NCI-H1048 (cell line): ENCODE data around the gene RRAGB.
"Not testable (repeated sequence)": the region's sequence is repeated elsewhere in the genome, so short reads cannot be mapped to it uniquely, and the experiment has no call there.

Source experiments
- DNase-seq: peaks from one replicate; lab custom pipeline; 2025; lab: John Stamatoyannopoulos, UW

Gene RRAGB, protein sequence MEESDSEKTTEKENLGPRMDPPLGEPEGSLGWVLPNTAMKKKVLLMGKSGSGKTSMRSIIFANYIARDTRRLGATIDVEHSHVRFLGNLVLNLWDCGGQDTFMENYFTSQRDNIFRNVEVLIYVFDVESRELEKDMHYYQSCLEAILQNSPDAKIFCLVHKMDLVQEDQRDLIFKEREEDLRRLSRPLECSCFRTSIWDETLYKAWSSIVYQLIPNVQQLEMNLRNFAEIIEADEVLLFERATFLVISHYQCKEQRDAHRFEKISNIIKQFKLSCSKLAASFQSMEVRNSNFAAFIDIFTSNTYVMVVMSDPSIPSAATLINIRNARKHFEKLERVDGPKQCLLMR

DNA sequence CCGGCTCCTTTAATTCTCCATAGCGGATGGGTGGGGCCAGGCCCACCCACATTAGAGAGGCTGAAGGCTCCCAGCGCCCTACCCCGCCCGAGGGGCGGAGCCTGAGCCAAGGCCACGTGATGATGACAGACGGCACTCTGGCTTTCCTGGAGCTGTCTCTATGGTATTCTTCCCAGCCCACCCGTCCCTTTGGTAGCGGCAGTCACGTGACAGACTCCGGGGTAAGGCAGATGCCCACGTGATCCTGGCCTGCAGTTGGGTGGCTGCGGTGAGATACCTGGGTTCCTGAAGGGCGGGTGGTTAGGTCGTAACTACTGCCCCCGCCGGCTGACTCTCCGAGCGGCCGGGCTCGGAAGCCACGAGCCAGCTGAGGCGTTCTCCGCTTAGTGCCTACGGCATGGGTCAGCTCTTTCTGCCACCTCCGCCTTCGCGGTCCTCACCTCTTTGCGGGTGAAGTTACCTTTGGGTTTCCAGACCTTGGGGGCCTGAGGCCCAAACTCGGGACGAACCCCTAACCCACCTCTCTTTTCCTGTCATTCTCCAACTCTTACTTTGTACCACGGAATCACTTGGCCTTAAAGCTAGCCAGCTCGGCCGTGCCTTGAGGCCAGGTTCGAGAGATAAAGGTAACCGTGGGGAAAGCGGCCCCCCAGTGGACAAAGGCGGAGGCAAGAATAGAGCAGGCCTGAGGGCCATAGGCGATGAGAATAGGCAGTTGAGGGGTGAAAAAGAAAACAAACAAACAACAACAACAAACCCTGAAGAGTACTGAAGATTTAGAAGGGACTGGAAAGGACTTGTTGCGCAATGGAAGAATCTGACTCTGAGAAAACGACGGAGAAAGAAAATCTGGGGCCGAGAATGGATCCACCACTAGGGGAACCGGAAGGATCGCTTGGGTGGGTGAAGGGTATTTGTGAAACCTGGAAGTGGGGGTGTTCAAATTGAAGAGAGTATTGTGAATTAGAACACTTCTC, at the start of gene RRAGB:
TSS of gene RRAGB (plus strand) at position 229 of the 977 bp plus-strand sequence. CDS start at position 808, 579 bp downstream.
- DNase-seq = peak; percentile 74

DNA sequence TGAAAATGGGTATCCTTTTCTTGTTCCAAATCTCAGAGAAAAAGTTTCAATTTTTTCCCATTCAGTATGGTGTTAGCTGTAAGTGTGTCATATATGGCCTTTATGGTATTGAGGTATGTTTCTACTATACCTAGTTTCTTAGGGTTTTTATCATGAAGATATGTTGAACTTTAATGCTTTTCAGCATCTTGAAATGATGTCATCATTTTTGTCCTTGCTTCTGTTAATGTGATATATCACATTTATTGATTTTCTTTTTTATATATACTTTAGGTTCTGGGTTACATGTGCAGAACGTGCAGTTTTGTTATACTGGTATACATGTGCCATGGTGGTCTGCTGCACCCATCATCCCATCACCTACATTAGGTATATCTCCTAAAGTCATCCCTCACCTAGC, 49.5 kb upstream of the RRAGB start:
- DNase-seq = no peak

DNA sequence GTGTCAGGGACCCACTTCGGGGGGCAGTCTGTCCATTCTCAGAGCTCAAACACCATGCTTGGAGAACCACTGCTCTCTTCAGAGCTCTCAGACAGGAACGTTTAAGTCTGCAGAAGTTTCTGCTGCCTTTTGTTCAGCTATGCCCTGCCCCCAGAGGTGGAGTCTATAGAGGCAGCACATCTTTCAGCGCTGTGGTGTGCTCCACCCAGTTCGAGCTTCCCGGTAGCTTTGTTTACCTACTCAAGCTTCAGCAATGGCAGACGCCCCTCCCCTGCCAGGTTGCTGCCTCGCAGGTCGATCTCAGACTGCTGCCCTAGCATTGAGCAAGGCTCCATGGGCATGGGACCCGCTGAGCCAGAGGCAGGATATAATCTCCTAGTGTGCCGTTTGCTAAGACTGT, 29.0 kb upstream of the RRAGB start:
- not testable (repeated sequence) for DNase-seq

DNA sequence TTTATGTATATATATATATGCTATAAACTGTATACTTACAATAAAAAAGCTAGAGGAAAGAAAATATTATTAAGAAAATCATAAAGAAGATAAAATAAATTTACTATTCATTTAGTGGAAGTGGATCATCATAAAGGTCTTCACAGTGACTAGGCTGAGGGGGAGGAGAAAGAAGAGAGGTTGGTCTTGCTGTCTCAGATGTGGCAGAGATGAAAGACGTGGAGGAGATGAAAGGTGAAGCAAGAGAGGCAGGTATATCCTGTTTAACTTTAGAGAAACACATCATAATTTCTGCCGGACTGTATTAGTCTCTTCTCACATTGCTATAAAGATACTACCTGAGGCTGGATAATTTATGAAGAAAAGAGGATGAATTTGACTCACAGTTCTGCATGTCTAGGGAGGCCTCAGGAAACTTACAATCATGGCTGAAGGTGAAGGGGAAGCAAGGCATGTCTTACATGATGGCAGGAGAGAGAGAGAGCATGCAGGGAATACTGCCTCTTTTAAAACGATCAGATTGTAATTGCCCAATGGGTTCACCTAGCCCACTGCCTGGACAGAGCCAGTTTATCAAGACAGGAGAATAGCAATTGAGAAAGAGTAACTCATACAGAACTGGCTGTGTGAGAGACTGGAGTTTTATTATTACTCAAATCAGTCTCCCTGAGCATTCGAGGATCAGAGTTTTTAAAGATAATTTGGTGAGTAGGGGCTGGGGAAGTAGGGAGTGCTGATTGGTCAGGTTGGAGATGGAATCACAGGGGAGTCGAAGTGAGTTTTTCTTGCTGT, 22.1 kb upstream of the RRAGB start:
- DNase-seq = no peak

DNA sequence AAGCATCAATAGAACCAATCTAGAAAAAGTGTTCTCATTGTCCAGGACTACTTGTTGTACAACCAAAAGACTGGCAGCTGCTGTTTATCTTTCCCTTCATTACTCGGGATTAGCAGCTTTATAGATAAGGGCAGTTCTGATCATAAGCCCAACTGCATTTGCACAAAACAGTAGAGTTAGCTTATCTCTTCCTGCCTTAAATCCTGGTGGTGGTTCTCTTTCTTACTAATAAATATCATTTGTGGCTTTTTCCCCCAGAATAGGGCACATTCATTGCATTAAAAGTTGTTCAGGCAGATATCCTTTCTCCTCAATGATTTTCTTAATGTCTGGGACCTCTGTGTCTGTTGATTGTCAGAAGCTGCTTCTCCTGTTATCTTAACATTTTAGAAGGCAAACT, 20.2 kb upstream of the RRAGB start:
- DNase-seq = no peak

DNA sequence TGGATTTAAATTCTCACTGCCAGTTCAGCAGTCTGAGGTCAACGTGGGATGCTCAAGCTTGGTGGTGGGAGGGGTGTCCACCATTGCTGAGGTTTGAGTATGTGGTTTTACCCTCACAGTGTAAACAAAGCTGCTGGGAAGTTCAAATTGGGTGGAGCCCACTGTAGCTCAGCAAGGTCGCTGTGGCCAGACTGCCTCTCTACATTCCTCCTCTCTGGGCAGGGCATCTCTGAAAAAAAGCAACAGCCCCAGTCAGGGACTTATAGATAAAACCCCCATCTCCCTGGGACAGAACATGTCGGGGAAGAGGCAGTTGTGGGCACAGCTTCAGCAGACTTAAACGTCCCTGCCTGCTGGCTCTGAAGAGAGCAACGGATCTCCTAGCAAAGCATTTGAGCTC, 14.9 kb upstream of the RRAGB start:
- no peak for DNase-seq

DNA sequence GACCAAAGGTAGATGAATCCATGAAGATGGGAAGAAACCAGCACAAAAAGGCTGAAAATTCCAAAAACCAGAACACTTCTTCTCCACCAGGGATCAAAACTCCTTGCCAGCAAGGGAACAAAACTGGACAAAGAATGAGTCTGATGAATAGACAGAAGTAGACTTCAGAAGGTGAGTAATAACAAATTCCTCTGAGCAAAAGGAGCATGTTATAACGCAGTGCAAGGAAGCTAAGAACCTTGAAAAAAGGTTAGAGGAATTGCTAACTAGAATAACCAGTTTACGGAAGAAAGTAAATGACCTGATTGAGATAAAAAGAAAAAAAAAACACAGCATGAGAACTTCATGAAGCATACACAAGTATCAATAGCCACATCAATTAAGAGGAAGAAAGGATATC, 14.1 kb upstream of the RRAGB start:
- DNase-seq = not testable (repeated sequence)

DNA sequence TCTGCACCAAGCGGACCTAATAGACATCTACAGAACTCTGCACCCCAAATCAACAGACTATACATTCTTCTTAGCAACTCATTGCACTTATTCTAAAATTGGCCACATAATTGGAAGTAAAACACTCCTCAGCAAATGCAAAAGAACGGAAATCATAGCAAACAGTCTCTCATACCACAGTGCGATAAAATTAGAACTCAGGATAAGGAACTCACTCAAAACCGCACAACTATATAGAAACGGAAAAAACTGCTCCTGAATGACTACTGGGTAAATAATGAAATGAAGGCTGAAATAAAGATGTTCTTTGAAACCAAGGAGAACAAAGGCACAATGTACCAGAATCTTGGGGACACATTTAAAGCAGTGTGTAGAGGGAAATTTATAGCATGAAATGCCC, 12.5 kb upstream of the RRAGB start:
- not testable (repeated sequence) for DNase-seq

DNA sequence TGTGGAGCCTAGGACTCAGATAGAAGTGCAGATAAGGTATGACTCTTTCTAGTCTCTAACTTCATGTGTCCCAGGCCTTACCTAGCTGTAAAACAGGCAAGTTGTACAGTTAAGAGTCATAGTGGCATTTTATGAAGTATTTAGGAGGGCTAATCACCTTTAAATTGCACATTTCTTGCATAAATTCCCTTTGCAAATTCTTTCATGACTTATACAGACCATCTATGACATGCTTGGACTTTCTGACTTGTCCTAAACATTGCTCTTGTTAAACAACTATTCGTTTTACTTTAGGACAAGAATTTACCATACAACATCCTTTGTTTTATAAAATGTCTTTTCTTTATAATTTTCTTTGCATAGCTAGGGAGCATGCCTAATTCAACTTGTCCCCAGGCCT, 7.8 kb upstream of the RRAGB start:
- DNase-seq = no peak

DNA sequence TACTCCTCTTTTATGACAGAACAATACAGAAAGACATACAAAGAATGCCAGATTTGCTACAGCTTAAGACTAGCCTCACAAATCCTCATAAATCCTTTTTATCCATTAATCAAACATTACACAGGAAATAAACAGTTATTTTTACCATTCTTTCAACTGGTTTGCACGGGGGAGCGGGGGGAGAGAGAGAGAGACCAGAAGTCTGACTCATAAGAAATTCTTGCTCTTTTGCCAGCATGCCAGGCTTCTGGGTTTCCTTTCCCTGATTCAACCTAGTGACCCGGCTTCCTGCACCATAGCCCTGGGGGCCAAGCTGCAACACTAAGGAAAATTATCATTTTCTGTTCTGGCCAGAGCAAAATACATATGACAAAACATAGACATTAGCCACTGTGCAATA, 6.8 kb upstream of the RRAGB start:
- no peak for DNase-seq

DNA sequence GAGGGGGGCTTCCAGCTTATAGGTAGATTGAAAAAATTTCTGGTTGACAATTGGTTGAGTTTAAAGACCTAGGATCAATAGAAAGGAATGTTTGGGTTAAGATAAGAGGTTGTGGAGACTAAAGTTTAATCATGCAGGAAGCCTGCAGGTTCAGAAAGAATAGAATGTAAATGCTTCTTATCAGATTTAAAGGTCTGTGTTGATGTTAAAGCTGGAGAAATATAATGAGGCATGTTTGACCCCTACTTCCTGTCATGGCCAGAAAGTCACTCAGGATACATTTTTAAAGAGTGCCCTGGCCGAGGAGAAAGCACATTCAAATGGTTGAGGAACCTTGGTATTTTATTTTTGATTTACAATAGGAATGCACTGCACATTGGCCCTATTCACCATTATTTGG, 3.9 kb upstream of the RRAGB start:
- DNase-seq = no peak

DNA sequence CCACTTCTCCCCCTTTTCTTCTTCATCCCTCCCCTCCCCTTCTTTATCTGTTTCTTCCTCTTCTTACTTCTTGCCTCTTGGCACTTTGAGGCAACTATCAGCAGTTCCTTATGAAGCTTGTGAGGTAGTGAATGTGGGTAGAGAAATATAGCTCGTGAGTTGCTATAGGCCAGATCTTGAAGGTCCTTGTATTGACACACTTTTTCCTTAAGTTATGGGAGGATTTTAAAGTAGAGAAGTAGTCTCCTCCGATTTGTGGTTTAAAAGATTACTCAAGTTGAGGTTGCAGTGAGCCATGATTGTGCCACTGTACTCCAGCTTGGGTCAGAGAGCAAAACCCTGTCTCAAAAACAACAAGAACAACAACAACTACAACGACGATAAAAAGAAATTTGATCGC, 3.4 kb upstream of the RRAGB start:
- no peak for DNase-seq

DNA sequence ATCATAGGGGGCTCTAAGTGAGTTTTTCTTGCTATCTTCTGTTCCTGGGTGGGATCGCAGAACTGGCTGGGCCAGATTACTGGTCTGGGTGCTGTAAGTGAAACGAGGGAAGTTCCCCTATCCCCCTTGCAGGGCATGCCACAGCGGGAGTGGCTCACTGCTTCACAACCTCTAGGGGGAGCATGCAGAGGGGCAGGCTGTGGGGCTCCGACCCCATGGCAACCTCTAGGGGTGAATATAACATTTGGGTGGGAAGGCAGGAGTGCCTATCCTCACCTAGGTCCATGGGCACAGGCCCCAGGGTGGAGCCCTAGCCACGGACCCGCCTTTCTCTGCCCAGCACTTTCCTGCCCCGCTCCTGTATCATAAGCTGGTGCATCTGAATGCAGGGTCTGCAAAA, 1.7 kb upstream of the RRAGB start:
- no peak for DNase-seq

DNA sequence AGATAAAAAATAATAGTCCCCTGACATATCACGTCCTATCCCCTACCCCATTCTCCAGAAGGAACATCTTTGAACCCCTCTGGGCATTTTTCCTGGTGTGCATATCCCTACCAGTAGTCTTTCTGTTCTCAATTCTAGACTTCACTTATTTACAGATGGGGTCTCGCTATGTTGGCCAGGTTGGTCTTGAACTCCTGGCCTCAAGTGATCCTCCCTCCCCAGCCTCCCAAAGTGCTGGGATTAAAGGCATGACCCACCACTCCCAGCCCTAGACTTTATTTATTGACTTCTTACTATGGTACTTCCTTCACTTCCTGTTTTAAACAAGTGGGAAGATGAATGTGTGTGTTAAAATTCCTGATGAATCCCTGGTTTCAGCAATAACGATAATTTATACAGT, 612 bp upstream of the RRAGB start:
- DNase-seq = no peak

DNA sequence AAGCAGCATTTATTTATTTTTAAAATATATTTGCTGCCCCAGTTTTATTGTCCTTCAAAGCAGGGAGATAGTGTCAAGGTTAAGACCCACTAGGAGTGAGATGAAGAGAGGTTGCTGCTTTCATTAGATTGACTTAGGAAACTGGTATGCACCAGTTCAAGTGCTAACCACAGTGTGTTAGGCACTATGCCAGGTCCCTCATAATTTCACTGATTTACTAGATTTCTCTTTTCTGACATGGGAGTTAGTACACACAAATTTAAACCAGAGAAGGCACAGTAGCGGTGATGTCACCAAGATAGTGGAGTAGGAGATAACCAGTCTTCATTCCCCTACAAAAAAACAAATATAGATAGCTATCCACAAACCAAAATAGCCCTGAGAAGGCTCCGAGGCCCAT, 14.3 kb downstream of the RRAGB start:
- no peak for DNase-seq

DNA sequence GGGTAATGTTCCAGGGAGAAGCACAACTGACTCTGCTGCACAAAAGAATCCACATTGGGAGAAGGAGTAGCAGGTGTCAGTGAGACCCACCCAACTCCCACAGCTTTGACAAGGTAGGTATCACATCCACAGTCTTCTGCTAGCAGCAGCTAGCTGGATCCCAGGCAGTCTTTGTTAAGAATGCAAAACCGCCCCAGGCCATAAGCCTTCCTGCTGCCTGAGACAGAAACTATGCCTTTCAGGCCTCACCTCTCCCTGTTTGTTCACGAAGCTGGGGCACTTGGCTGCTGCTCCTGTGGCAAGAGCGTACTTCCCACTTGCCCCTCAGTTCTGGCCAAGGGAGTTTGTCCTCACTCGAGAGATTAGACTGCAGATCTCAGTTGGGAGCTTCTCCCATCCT, 21.4 kb downstream of the RRAGB start:
- DNase-seq = no peak

DNA sequence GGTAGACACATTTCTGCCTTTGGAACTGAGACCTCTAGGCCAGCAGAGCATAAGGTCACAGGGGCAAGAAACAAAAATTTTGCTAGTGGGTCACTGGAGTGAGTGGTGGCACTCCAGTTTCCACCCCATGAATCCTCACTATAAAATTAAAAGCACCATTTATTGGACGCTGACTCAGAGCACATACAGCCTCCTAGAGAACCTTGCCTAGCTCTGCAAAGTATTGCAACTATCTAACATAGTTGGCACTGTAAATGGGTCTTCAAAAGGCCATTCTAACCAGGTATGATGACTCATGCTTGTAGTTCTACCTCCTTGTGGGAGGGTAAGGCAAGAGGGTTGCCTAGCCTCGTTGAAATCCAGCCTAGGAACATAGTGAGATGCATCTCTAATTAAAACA, 25.1 kb downstream of the RRAGB start:
- no peak for DNase-seq

DNA sequence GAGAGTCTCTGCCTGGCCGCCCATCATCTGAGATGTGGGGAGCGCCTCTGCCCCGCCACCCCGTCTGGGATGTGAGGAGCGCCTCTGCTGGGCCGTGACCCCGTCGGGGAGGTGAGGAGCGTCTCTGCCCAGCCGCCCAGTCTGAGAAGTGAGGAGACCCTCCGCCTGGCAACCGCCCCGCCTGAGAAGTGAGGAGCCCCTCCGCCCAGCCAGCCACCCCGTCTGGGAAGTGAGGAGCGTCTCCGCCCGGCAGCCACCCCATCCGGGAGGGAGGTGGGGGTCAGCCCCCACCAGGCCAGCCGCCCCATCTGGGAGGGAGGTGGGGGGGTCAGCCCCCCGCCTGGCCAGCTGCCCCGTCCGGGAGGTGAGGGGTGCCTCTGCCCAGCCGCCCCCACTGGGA, 30.9 kb downstream of the RRAGB start:
- DNase-seq = not testable (repeated sequence)

DNA sequence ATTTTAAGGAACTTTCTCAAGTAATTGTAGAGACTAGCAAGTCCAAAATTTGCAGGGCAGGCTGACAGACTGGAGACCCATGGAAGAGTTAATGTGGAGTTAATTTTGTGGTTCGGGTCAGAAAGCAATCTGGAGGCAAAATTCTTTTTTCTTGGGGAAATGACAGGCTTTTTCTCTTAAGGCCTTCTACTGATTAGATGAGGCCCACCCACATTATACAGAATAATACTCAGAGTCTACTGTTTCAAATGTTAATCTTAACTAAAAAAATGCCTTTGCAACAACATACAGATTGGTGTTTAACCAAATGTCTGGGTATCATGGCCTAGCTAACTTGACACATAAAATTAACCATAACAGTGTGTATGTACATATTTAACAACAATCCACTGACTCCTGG, 32.7 kb downstream of the RRAGB start:
- no peak for DNase-seq

DNA sequence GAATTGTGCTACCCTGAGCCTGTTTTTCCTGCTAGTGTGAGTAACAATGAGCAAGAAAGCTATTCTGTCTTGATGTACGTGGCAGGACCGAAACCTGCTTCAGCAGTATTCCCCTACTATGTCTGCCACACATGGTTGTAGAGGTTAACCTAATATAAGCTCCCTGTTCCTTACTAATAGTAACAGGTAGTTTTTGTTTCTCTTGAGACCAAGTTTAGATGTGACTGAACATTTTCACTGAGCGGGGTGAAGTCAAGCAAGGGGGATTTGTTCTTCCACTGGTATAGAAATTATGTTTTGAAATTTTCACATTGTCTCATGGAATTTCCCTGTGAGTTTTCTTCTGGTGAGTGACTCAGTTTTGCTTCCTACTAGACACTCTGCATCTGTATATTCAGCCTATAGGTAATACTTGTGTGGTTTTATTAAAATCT, 37.3 kb downstream of the RRAGB start:
- DNase-seq = no peak

DNA sequence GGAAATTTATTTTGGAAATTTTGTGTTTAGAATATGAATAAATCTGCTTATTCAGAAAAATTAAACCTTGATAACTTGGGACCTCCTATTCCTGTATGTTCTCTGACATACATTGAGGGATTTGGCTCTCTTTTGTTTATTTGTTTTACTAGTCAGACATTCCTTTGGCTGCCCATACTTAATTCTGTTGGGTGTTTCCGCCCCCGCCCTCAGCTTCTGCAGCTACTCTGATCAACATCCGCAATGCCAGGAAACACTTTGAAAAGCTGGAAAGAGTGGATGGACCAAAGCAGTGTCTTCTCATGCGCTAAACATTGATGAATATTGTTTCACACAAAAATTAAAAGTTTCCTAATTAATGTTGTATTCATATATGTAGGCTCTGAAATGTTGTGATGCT, 40.5 kb downstream of the RRAGB start:
- no peak for DNase-seq

DNA sequence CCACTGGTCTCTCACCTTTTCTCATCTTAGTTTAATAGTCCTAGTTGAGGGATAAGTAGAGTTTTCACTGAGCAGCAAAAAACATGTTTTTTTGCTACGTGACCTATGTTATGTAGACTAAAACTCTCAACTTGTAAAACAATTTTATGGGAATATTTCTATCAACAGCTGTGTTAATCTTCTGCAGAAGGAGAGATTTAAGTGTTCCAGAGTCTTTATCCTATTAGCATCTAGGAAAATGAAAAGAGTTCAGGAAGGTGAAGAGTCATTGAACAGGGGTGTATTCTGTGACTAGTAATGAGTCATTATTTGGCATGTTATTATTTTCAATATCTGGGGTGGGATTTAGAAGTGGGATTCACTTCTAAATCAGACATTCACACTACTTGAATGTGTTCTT, 41.9 kb downstream of the RRAGB start:
- DNase-seq = no peak
